ENCODE results near the gene ADAMTSL1.

ADAMTSL1 gene

GRCh38 chr9:18601956-18602355 lies 128.0 kb downstream of the ADAMTSL1 start:
- no peak for TF ChIP-seq CTCF (IDR thresholded peaks at IDR 0.05; ENCODE audit: extremely low read depth, insufficient read depth, missing control alignments)
- in situ Hi-C loops (cut with MboI; ENCODE audit: low pct_unique_long_range_greater_than_20kb, low sequenced_read_pairs, unreplicated experiment) = no loop called here
- no peak for DNase-seq (ENCODE audit: low spot score)

GRCh38 chr9:18604767-18605730 lies 131.1 kb downstream of the ADAMTSL1 start:
- in situ Hi-C loops (cut with MboI; ENCODE audit: low pct_unique_long_range_greater_than_20kb, low sequenced_read_pairs, unreplicated experiment) = no loop called here
- TF ChIP-seq CTCF (IDR thresholded peaks at IDR 0.05; ENCODE audit: extremely low read depth, insufficient read depth, missing control alignments) = no peak
- DNase-seq (ENCODE audit: low spot score) = no peak

- no peak for DNase-seq (ENCODE audit: low spot score)
These were observed 131.8 kb downstream of the ADAMTSL1 start for GRCh38 chr9:18605766-18606180.

GRCh38 chr9:18606281-18606680 lies 132.3 kb downstream of the ADAMTSL1 start:
- in situ Hi-C loops (cut with MboI; ENCODE audit: low pct_unique_long_range_greater_than_20kb, low sequenced_read_pairs, unreplicated experiment) = no loop called here
- TF ChIP-seq CTCF (IDR thresholded peaks at IDR 0.05; ENCODE audit: extremely low read depth, insufficient read depth, missing control alignments) = no peak
- no peak for DNase-seq (ENCODE audit: low spot score)

More at GRCh38 chr9:18605766-18606180, 131.8 kb downstream of the ADAMTSL1 start:
- no peak for TF ChIP-seq CTCF (IDR thresholded peaks at IDR 0.05; ENCODE audit: extremely low read depth, insufficient read depth, missing control alignments)
- in situ Hi-C loops (cut with MboI; ENCODE audit: low pct_unique_long_range_greater_than_20kb, low sequenced_read_pairs, unreplicated experiment) = no loop called here

- no peak for TF ChIP-seq CTCF (IDR thresholded peaks at IDR 0.05; ENCODE audit: extremely low read depth, insufficient read depth, missing control alignments)
- in situ Hi-C loops (cut with MboI; ENCODE audit: low pct_unique_long_range_greater_than_20kb, low sequenced_read_pairs, unreplicated experiment) = no loop called here
- no peak for DNase-seq (ENCODE audit: low spot score)
These were observed 132.9 kb downstream of the ADAMTSL1 start for GRCh38 chr9:18606846-18607245.

- in situ Hi-C loops (cut with MboI; ENCODE audit: low pct_unique_long_range_greater_than_20kb, low sequenced_read_pairs, unreplicated experiment) = no loop called here
- no peak for TF ChIP-seq CTCF (IDR thresholded peaks at IDR 0.05; ENCODE audit: extremely low read depth, insufficient read depth, missing control alignments)
- no peak for DNase-seq (ENCODE audit: low spot score)
These were observed 134.4 kb downstream of the ADAMTSL1 start for GRCh38 chr9:18608371-18608770.
